Cerebellar nuclear complex (tissue), 1 donor: ENCODE data around the gene SVIL.
"Not testable (repeated sequence)": the region's sequence is repeated elsewhere in the genome, so short reads cannot be mapped to it uniquely, and the experiment has no call there.

Experiments used
- DNase-seq, 2 experiments: peaks; one replicate each; lab custom pipeline; 2025; lab: John Stamatoyannopoulos, UW

Gene SVIL

GRCh38 chr10:29648983-29649268, 14.2 kb upstream of the SVIL start:
- no peak for DNase-seq

GRCh38 chr10:29648114-29648982, 13.6 kb upstream of the SVIL start:
- no peak for DNase-seq

- DNase-seq = no peak
These were observed 12.7 kb upstream of the SVIL start for GRCh38 chr10:29647478-29647877.

- DNase-seq = no peak
These were observed 12.2 kb upstream of the SVIL start for GRCh38 chr10:29646960-29647461.

- DNase-seq = no peak
These were observed 11.6 kb upstream of the SVIL start for GRCh38 chr10:29646238-29646902.

- DNase-seq = no peak
These were observed 9.2 kb upstream of the SVIL start for GRCh38 chr10:29643771-29644501.

- DNase-seq = no peak
These were observed 8.2 kb upstream of the SVIL start for GRCh38 chr10:29642990-29643389.

GRCh38 chr10:29637537-29637936, 2.8 kb upstream of the SVIL start:
- no peak for DNase-seq

GRCh38 chr10:29636178-29636577, 1.4 kb upstream of the SVIL start:
- DNase-seq = no peak

- no peak for DNase-seq
These were observed 957 bp upstream of the SVIL start for GRCh38 chr10:29635711-29636144.

- no peak for DNase-seq
These were observed 666 bp downstream of the SVIL start for GRCh38 chr10:29634105-29634504.

- DNase-seq = no peak
These were observed 3.8 kb downstream of the SVIL start for GRCh38 chr10:29631049-29631339.

GRCh38 chr10:29630205-29631048, 4.3 kb downstream of the SVIL start:
- no peak for DNase-seq

GRCh38 chr10:29628912-29629526, 5.8 kb downstream of the SVIL start:
- DNase-seq = no peak

- no peak for DNase-seq
These were observed 6.5 kb downstream of the SVIL start for GRCh38 chr10:29628311-29628710.

- DNase-seq = no peak
These were observed 7.3 kb downstream of the SVIL start for GRCh38 chr10:29627201-29628132.

- not testable (repeated sequence) for DNase-seq
These were observed 10.4 kb downstream of the SVIL start for GRCh38 chr10:29624357-29624756.

GRCh38 chr10:29623797-29624196, 11.0 kb downstream of the SVIL start:
- no peak for DNase-seq

- no peak for DNase-seq
These were observed 12.3 kb downstream of the SVIL start for GRCh38 chr10:29622382-29622922.

GRCh38 chr10:29621161-29621560, 13.6 kb downstream of the SVIL start:
- DNase-seq = no peak
